Measurements from ENCODE around the gene TMEM185B. TPM values are rescaled to one million over a fixed set of nuclear protein-coding genes. Genes with fewer than 3 reads are reported as not detected.

TMEM185B gene
- total RNA-seq (2022; extraction: Qiagen RNA extraction; ENCODE audit: low read depth): 45.1 to 56.2 TPM (median 52.0 TPM) in 5 replicates

DNA sequence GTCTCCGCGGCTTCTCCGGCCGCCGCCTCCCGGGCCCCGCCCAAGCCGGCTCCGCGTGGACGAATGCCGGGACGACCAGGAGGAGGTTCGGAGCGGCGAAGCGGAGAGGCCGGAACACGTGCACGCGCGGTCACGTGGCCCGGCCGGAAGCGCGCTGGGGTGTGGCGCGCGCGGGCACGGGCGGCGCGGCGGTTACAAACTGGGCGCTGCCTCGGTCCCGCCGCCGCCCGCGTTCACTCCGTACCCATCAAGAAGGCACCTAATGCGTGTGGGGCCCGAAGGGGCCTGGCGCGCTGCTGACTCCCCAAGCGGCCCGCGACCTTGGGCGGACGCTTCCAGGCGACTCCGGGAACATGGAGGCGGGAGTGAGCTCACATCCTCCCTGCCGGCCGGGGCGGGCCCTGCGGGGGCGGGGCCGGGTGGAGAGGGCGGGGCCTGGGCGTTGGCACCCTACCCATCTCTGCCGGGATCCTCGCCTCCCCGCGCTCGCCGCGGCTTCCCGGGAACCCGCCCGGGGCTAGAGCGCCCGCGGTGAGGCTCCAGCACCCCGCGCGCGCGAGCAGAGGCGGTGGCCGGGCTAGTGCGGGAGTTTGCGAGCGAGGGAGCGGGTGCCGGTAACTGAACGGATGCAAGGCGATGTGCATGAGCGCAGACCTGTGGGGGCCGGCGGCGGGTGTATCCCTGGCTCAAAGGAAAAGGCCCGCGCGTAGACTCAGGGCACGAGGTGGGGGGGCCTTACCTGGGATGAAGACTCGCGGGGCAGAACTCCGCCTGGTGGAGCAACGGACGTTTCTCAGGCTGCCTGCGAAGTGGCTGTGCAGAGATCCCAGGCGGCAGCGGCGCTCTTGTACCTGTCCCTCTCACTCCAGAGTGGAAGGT is at the start of gene TMEM185B:
Gene TMEM185B (minus strand): TSS at position 367 of the 879 bp plus-strand sequence. CDS start 424 bp downstream, outside the sequence.

DNA sequence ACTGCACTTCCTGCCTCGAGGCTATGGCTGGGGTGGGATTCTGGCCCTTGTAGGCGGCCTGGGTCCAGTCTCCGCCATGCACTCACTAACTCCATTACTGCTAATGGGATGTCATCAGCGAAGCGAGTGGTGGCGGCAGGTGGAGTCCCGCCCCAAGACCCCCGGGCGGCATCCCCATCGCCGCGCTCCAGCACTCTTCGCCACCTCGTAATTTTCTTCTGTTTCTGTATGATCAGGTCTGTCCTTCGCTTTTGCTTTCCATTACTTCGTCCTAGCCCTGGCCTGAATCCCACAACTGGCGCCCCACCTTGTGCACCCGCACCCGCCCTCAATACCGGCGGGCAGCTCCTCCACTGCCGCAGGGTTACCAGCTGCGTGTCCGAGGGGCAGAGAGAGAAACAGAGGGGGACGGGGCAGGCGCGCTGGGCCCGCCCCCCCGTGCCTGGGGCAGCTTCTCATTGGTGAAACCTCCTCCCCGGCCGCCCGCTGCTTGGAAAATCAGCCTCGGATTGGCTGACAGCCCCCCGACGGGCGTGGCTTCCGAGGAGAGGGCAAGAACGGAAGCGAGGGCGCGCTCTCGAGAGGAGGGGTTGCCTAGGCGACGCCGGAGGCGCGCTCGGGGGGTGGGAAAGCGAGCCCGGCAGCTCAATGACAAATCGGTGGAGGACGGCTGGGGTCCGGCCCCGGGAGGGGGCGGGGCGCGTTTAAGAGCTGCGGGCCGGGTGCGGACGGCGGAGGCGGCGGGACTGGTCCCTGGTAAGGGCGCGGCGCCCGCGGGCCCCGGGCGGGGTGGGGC is 29.2 kb upstream of the TMEM185B start, which contains the start of gene RALB:
Gene RALB (plus strand): TSS at position 628 of the 796 bp plus-strand sequence. CDS start 25,813 bp downstream, outside the sequence.

Other genes with a start within 250 kb of the TMEM185B start
- gene EPB41L5, start 210.3 kb downstream of the TMEM185B start, total RNA-seq (2022; extraction: Qiagen RNA extraction; ENCODE audit: low read depth): 4.0 to 5.8 TPM (median 4.7 TPM) in 5 replicates
- 67.0 to 84.0 TPM (median 74.6 TPM) in 5 replicates for gene RALB, start 29.5 kb upstream of the TMEM185B start, total RNA-seq (2022; extraction: Qiagen RNA extraction; ENCODE audit: low read depth)
- 13.4 to 20.3 TPM (median 16.0 TPM) in 5 replicates for gene INHBB, start 122.7 kb upstream of the TMEM185B start, total RNA-seq (2022; extraction: Qiagen RNA extraction; ENCODE audit: low read depth)

All from A549 treated with DMSO at 1 μM for 4 hours (cell line).